Epithelial cell of proximal tubule (primary cell): ENCODE results near the gene HS6ST3. TPM values are rescaled to one million over a fixed set of nuclear protein-coding genes. Genes with fewer than 3 reads are reported as not detected.

Source experiments
- DNase-seq: peaks from one replicate; pipeline ENCODE4 v3.0.0-alpha.2; 2011; ENCODE audit warnings: low read depth
- H3K4me3 ChIP-seq: 2 replicates; pipeline ENCODE4 v1.5.1; 2011; ENCODE audit warnings: low read depth, mild to moderate bottlenecking, low read length
- total RNA-seq: library from RNA; depleted of rRNA; stranded (reverse); fragments of >200 nt; gene quantifications from 2 replicates; pipeline ENCODE4 v1.2.3, GENCODE V29; 2015
- TF ChIP-seq, protein P1 (sequence below): conservative IDR thresholded peaks from 2 replicates; pipeline ENCODE4 v1.5.1; 2012; ENCODE audit warnings: low read depth, mild to moderate bottlenecking, low read length

HS6ST3 gene
- total RNA-seq, 1 donor from 2014 or later = 0.29 TPM

GRCh38 chr13:96202315-96202714 is 112.4 kb downstream of the HS6ST3 start:
- no peak for DNase-seq
- TF ChIP-seq, protein P1, sequence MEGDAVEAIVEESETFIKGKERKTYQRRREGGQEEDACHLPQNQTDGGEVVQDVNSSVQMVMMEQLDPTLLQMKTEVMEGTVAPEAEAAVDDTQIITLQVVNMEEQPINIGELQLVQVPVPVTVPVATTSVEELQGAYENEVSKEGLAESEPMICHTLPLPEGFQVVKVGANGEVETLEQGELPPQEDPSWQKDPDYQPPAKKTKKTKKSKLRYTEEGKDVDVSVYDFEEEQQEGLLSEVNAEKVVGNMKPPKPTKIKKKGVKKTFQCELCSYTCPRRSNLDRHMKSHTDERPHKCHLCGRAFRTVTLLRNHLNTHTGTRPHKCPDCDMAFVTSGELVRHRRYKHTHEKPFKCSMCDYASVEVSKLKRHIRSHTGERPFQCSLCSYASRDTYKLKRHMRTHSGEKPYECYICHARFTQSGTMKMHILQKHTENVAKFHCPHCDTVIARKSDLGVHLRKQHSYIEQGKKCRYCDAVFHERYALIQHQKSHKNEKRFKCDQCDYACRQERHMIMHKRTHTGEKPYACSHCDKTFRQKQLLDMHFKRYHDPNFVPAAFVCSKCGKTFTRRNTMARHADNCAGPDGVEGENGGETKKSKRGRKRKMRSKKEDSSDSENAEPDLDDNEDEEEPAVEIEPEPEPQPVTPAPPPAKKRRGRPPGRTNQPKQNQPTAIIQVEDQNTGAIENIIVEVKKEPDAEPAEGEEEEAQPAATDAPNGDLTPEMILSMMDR = no peak
- H3K4me3 ChIP-seq = no peak overlapping the region

GRCh38 chr13:96203471-96203870 is 113.6 kb downstream of the HS6ST3 start:
- no peak overlapping the region for H3K4me3 ChIP-seq
- DNase-seq = no peak
- TF ChIP-seq, protein P1 = no peak

DNA sequence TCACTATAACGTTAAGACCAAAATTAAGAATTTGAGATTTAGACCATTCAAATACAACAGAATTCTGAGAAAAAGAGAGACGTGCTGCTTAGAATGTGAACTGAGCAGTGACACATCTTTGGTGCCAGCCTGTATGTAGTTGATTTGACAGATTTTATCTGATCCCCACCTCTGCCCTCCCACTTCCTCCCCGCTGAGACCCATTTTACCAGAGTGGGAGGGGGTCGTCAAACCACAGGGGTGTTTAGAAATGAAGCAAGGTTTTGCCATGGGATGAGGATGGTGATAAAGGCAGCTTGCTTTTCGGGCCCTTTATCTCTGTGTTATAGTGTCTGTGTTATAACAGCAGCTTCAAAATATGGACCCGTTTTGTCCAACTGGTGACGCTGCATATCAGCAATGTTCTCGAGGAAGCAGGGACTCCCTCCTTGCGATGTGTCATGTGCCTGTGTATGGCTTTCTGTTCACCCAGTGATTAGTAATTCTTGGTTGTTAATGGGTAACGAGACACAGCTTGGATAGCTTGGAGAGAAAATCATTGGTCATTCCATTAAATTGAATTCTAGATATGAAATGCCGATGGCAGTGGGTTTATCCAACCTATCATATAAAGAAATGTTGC is 125.0 kb downstream of the HS6ST3 start:
- peak; percentile 2 for DNase-seq
- TF ChIP-seq, protein P1 = no peak
- no peak overlapping the region for H3K4me3 ChIP-seq

- TF ChIP-seq, protein P1 = no peak
- H3K4me3 ChIP-seq = no peak overlapping the region
- no peak for DNase-seq
These were observed 126.6 kb downstream of the HS6ST3 start for GRCh38 chr13:96216543-96216942.

DNA sequence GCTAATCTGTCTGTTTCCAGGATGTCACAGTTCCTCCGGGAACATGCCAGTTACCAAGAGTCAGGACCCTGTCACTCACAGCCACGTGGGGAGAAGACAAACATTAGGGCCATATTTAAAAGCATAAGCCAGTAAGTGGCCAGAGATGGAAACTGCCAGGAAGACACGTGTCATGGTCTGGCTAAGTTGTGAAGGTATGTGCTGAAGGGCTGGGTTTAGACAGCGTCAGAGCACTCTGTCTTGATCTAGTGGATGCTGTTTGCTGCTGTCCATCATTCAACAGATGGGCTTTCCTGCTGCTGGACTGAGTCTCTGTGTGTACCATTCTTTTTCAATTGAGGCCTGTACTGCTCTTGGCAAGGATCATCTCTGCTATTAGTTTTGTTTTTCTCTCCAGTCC is 128.6 kb downstream of the HS6ST3 start:
- no peak overlapping the region for H3K4me3 ChIP-seq
- TF ChIP-seq, protein P1 = no peak
- no peak for DNase-seq

- no peak overlapping the region for H3K4me3 ChIP-seq
- TF ChIP-seq, protein P1 = no peak
- DNase-seq = no peak
These were observed 131.6 kb downstream of the HS6ST3 start for GRCh38 chr13:96221471-96221870.

DNA sequence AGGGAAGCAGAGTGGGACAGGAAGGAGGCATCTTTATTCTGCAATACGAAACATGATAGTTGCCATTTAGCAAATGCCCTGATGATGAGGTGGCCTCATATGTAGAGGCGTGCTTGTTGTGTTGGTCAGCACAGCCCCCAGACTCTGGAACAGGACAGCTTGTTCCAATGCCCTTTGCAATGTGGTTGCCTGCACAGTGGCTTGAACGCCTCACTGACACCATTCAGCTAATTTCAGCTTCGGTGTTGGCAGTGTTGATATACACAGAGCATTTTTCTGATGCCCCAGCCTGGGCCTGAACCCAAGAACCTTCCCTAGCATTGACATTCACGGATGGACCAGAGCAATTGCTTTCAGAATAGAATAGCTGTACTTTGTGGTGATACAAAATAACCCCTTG is 133.3 kb downstream of the HS6ST3 start:
- no peak overlapping the region for H3K4me3 ChIP-seq
- DNase-seq = no peak
- TF ChIP-seq, protein P1 = no peak
